ENCODE data around the gene COL12A1.

DNA sequence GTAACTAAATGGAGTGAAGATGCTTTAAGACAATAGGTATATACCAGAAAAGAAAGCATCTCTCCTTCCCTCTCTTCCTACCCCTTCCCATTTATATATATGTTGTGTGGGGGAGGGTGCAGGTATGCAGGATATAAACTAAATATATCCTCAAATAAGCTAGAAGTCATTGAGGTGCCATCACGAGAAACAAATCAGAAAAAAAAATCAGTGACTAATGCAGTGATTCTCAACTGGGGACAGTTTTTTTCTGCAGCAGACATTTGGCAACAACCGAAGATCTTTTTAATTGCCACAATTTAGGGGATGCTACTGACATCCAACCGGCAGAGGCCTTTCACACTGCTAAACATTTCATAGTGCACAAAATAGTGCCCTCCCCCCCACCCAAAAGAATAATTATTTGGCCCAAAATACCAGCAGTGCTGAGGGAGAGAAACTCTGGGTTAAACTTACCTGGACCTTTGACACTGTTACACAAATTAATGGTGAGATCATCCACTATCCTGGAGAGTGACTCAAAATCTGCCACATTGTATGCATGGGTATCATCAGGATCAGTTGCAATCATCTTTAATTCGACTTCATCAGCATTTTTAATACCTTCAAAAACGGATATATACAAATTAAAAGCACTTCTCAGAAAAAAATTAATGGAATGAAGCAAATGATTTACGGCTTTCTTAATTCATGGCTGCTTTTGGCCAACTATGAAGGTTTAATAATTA, 55.0 kb downstream of the COL12A1 start:
- TF ChIP-seq CTCF (IDR thresholded peaks at IDR 0.05) (no peak), POLR2A (IDR thresholded peaks at IDR 0.05) (no peak), EP300 (IDR thresholded peaks at IDR 0.05; ENCODE audit: low read depth) (no peak), POLR2AphosphoS5 (IDR thresholded peaks at IDR 0.05) (no peak)

All from transverse colon (tissue), 4 donors.